Measurements from ENCODE around the gene GALNT17.
"Not testable (repeated sequence)": the region's sequence is repeated elsewhere in the genome, so short reads cannot be mapped to it uniquely, and the experiment has no call there.

The GALNT17 gene

DNA sequence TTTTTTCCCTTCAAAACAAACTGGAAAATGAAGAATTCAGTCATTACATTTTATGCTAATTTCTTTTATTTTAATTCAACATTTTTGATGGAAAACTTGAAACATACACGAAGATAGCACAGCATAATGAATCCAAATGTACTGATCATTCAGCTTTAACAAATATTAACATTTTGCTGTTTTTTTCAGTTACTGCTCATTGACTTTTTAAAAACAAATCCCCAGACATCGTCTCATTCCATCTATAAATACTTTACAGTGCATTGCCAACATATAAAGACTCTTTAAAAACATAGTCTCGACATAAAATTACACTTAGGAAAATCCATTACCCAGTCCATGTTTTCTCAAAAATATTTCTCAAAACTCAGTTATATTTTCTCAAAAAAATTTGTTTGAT, 452.3 kb downstream of the GALNT17 start:
- DNase-seq: no peak

DNA sequence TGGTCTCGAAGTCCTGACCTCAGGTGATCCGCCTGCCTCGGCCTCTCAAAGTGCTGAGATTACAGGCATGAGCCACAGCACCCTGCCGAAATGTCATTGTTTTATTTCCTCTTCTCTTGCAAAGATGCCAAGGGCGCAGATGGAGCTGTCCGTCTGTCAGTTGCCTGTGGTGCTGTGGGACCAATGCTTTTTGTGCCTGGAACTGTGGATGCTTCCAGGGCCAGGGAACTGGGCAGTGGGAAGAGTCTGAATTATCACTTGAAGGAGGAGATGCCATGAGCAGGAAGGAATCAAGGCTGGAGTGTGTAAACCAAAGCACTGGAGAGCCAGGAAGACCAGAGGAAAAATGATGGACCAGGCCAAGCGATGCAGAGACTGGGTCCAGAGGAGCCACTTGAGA, 459.9 kb downstream of the GALNT17 start:
- no peak for DNase-seq

DNA sequence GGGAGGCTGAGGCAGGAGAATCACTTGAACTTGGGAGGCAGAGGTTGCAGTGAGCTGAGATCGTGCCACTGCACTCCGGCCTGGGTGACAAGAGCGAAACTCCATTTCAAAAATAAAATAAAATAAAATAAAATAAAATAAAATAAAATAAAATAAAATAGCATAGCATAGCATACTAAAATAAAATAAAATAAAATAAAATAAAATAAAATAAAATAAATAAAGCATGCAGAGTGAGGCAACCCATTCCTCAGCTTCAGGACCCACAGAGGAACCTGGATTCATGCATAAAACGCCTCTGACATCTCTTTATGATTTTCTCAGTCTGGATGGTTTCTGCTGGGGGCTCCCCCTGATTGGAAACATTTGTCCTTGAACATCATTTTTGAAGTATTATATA, 460.4 kb downstream of the GALNT17 start:
- DNase-seq: not testable (repeated sequence)

DNA sequence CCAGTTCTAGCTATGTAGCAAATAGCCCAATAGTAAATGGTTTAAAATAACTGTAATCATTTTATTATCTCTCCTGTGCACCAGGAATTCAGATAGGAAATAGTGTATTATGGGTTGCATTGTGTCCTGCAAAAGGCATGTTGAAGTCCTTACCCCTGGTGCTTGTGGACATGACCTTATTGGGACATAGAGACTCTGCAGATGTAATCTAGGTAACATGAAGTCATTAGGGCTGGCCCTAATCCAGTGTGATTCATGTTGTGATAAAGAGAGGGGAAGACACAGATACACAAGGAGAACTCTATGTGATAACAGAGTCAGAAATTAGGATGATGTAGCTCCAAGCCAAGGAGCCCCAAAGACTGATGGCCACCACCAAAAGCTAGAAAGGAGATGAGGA, 462.8 kb downstream of the GALNT17 start:
- DNase-seq: no peak

DNA sequence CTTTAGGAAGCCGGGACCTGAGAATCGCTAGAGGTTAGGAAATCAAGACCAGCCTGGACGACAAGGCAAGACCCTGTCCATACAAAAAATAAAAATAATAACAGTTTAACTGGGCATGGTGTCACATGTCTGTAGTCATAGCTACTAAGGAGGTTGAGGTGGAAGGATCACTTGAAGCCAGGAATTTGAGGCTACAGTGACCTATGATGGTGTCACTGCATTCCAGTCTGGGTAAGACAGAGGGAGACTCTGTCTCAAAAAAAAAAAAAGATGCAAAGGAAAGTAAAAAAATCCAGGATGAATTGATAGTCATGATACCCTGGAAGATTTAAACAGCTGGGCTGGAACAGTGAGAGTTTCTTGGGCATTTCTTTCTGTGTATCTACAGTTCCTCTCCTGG, 463.2 kb downstream of the GALNT17 start:
- DNase-seq: no peak

DNA sequence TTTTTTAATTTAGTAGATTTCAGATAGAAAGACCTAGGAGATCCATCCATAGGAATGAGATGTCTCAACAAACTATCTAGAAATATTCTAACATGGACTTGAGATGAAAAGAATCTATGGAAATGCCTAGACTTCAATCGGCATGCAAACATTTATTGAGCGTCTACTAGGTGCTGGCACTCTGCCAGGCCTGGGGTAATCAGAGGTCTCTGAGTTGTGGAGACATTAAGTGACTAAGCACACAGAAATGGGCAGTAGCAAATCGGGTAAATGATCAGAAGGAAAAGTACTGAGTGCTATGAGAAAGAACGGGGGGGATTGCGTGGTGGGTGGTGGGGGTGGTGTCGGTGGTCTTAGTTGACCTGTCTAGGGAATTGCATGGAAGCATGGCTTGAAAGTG, 466.6 kb downstream of the GALNT17 start:
- no peak for DNase-seq

DNA sequence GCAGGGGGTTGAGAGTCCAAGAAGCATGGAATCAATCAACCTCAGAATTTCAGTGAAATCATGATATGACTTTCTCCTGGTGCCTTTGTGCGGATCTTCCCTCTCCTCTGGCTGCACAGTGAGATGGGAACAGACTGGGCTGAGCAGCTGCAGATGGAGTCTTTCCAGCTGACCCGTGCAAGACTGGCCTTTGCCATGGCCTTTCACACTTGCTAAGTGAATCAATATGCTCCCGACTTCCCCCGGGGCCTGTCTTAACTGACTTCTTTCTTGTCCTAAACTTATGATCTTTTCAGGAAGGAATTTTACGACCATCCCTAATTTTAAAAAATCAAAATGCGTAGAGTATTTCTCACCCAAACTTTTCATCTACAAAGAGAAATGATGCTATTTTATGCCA, 469.9 kb downstream of the GALNT17 start:
- DNase-seq: no peak

DNA sequence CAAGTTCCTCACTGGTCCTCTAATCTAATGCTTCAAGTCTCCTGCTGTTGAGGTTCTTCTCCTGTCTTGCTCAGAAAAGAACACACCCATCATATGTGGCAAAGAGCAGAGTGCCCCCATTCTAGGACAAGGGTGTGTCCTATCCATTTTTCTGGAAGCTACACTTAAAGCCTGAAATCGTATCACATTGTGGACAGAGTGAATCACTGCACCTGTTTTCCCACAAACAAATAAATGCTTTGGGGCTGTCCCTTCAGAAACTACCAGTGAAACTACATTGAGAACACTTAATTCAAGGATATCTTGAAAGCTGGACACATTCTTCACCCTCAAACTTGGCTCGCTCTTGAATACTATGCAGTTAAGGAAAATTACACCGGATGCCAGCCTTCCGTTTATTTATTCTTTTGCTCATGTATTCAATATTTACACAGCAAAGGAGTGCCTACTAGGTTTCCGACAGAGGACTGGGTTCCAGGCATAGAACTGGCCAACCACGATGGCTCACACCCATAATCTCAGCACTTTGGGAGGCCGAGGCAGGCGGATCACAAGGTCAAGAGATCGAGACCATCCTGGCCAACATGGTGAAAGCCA, 473.0 kb downstream of the GALNT17 start:
- no peak for DNase-seq

DNA sequence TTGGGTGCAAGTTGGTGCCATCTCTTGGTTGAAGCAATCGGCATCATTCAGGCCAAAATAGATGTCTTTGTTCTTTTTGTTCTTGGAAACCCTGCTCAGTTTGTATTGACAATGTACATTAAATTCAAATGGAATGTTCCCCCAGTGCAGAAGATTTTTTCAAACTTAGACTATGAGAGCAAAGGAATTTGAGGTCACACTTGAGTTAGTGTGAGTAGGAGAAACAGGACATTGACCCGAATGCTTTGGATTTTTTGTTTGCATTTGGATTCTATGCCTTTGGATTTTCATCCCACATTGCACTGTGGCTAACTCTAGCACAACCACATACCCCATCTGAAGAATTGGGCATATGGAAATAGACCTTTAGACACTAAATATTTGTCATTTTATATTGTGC, 480.0 kb downstream of the GALNT17 start:
- DNase-seq: no peak

DNA sequence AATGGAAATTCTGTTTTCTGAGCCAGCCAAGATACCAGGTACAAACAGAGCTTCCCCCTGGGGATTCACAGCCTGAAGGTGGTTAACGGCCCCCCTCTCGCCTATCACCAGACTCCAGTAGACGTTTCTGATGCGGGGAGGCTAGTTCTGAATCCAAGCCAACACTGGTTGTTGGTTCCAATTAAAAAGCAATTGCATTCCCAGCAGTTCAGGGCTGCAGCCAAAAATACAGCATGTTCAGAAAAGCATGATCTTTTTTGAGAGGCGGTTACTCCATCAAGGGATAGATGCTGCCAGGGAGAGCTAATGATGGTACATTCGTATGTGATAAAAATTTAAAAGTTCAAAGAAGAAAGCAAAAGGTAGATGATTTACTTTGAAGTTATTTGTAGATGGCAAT, 481.0 kb downstream of the GALNT17 start:
- no peak for DNase-seq

DNA sequence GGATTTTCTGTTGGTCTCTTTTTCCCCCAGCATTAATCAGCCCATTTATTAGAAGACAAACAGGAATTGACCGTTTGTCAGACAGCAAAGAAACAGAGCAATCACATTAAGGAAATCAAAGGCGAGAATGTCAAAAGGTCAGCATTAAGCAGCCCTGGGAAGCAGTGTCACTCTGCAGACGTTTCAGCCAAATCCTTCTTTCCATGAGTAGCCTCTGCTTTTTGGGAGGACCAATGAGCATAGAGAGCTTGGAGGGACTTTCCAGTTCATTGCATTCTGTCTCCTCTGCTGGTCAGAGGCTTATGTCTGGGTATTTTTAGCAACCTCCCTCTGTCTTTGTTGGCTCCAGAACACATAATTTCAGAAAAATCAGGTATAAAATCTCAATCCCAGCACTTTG, 481.4 kb downstream of the GALNT17 start:
- no peak for DNase-seq

DNA sequence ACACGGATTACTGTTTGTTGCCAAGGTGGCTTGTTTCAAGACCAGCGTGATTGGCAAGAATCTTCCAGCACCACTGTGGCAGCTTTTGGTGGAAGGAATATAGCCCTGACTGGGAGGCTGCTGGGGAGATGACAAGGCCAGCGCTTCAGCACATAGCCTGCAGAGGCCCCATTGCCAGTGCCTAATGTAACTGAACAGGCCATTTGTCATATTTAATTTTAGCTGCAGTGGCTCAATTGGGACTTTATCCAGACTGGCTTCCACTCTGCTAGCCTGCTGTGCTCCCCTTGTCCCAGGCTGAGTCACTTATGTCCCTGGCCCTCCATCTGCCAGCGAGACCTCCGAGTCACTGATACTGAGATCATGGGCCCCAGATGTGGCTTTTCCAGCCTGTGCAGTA, 483.1 kb downstream of the GALNT17 start:
- no peak for DNase-seq

DNA sequence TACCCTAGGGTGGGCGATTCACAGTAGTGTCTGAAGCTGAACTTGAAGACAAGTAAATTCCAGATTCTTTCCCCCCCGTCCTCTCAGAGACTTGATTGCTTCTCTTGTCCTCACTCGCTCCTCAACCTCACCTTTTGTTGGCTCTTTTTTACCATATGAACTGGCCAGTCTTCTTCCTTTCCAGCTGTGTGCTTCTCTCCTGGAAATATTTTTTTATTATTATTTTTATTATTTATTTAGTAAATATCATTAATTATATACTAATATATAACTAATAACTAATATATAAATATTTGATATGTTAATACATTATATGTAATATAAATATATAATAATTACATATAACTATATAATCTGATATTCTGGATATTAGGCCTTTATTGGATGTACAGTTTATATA, 484.3 kb downstream of the GALNT17 start:
- no peak for DNase-seq

DNA sequence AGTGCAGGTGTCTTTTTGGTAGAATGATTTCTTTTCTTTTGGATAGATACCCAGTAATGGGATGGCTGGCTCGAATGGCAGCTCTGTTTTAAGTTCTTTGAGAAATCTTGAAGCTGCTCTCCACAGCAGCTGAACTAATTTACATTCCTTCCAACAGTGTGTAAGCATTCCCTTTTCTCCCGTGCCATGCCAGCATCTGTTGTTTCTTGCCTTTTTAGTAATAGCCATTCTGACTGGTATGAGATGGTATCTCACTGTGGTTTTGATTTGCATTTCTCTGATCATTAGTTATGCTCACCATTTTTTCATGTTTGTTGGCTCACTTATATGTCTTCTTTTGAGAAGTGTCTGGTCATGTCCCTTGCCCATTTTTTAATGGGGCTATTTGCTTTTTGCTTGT, 486.3 kb downstream of the GALNT17 start:
- DNase-seq: no peak

DNA sequence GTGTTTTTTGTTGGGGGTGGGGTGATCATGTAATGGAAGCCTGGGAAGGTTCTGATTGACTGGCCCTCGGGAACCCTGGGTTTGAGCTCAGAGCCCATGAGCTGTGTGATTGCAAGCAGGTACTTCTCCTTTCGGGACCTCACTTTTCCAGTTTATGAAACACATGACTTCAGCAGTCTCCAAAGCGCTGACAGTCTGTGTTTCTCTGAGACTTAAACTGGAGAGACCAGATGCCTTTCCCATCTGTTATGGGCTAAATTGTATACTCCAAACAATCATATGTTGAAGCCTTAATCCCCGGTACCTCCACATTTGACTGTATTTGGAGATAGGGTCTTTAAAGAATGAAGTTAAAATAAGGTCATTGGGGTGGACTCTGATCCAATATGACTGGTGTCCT, 493.6 kb downstream of the GALNT17 start:
- no peak for DNase-seq

DNA sequence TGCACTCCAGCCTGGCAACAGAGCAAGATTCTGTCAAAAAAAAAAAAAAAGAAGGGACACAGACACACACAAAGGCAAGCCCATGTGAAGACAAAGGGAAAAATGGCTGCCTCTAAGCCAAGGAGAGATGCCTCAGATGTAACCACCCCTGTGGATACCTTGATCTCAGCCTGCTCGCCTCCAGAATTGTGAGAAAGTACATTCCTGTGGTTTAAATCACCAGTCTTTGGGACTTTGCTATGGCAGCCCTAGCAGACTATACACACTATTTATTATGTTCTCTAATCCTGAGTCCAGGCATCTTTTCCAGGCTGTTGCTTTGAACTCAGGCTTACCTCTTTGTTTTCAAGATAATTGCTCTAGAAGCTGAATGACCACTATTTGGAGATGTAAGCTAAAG, 494.3 kb downstream of the GALNT17 start:
- no peak for DNase-seq

DNA sequence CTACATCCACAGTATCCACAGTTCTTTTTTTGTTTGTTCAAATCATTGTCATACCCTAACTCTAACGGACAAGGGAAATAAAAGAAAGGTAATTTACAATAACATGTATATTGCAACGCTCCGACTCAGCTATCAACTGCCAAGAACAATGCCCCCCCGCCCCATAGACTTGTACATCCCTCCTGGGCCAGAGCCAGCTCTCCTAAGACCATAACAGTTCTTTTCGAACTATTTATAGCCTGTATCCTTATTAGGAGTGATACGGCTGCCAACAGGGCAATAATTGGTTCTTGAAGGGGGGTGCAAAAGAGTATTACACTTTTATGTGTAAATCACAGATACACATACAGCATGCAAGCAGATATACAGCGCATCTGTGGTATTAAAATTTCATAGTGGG, 495.7 kb downstream of the GALNT17 start:
- no peak for DNase-seq

DNA sequence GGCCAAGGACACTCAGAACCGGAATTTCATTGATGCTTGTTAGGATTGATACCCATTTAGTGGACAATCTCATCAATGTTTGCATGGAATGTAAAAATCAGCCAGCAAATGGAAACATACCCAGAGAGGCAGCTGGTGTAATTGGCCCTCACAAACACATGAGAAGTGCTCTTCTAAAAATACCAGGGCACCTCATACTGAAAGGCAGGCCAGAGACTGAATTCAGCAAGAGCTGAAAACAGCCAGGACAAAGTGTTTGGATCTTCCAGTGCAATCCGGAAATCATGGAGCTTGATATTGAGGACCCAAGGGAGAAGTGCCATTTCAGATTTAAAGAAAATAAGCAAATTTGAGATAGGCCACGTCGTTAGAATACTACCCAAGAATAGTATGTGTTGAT, 498.6 kb downstream of the GALNT17 start:
- no peak for DNase-seq

DNA sequence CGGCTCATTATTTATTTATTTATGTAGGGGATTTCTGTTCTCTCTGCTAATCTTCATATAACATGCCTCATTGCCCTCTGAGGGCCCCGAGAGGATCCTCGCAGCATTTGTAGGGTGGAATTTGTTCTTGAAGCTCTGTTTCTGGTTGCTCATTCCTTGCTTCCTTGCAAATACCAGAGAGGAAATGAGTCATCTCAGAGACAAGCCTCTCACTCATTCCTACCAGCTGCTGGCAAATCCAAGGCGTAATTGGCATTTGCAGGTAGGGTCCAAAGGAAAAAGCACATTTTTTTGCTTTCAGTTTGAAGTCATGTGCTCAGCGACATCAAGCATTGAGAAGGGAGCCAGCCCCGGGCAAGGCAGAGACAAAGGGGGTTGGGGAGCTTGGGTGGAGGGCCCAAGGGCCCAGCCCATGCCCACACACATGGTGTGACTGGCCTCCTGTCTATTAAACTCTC, 501.6 kb downstream of the GALNT17 start:
- DNase-seq: no peak

DNA sequence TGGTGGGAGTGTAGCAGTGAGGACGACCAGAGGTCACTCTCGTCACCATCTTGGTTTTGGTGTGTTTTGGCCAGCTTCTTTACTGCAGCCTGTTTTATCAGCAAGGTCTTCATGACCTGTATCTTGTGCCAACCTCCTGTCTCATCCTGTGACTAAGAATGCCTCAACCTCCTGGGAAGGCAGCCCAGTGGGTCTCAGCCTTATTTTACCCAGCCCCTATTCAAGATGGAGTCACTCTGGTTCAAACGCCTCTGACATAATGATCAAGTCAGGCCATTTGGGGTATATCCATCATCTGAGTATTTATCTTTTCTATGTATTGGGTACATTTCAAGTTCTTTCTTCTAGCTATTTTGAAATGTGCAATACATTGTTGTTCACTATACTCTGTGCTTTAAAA, 503.9 kb downstream of the GALNT17 start:
- DNase-seq: not testable (repeated sequence)

DNA sequence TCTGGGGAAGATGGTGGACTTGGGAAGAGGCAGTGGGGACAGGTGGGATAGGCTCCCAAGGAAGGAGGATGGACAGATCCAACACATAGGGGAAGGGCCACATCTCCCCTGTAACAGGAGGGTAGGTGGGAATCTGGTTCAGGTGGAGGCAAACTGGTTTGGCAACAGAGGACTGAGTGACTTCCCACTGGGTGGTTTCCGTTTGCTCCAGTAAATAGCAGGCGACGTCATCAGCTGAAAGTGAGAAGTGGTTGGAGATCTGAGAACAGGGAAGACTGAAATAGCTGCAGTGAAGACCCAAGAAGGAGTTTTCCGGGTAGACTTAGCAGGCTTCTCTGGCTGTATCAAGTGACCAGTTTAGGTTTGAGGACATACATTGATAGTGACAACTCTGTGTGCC, 504.4 kb downstream of the GALNT17 start:
- no peak for DNase-seq

DNA sequence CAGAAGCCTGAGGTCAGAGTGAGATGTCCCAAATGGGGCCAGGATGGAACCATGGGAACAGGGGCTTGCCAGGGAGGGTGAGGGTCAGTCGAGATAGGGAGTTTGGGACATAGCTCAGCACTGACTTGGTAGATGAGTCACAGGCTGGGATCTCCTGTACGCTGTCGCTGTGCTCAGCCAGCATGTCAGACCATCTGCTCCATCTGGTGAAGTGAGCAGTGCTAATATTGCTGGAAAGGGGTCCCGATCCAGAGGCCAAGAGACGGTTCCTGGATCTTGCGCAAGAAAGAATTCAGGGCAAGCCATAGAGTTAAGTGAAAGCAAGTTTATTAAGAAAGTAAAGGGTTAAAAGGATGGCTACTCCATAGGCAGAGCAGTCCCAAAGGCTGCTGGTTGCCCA, 505.6 kb downstream of the GALNT17 start:
- no peak for DNase-seq

DNA sequence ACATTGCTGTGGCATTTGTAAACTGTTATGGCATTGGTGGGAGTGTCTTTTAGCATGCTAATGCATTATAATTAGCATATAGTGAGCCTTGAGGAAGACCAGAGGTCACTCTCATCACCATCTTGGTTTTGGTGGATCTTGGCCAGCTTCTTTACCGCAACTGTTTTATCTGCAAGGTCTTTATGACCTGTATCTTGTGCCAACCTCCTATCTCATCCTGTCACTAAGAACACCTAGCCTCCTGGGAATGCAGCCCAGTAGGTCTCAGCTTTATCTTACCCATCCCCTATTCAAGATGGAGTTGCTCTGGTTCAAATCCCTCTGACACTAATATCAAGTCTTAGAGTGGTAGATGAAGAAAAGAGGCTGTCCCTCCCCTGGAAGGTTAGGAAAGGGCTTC, 506.2 kb downstream of the GALNT17 start:
- no peak for DNase-seq

DNA sequence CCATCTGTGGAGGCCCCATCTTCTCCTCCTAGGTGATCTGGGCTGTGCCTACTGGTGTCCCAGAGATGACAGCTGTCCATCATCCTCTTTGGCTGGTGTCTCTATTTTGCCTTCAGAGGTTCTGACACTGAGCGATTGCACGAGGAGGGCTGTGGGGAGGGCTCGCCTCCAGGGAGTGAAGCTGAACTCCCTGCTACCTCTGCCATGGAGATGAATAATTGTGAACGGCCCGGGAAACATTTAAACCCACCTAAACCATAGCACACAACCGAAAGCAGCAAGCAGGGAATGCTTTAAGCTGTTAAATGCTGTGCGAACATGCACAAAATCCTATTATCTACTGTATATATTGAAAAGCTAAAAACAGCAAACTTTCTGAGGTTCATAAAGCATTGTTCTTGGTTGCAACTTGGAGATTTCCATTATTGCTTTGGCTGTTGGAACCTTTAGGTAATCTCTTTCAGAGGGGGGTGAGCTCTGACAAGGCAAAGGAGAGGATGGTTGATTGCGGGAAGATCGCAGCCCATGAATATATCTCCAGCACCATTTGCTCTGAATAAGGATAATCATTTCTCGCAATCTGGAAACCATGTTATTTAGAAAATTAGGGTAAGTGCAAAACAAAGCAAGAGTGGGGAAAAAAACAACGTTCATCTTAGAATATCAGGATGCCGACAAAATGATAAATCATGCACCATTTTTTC, 507.6 kb downstream of the GALNT17 start:
- no peak for DNase-seq

DNA sequence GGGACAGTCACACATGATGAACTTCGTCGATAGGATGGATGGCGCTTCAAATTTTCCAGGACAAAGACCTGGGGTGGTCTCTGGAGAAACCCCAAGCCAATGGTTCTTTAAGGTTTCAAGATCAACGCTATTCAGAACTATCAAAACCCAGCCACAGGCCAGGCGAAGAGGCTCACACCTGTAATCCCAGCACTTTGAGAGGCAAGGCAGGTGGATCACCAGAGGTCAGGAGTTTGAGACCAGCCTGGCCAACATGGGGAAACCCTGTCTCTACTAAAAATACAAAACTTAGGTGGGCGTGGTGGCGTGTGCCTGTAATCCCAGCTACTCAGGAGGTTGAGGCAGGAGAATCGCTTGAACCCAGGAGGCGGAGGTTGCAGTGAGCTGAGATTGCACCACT, 511.1 kb downstream of the GALNT17 start:
- DNase-seq: not testable (repeated sequence)

All from activated effector memory CD4-positive, alpha-beta T cell treated with Interleukin-2 at 50 U/mL for 16 hours (primary cell).